ENCODE results near the gene AASDHPPT. TPM values are rescaled to one million over a fixed set of nuclear protein-coding genes. Genes with fewer than 3 reads are reported as not detected.

The AASDHPPT gene
- total and polyA plus RNA-seq, 2 of the 4 experiments (the other 2 are of a cell fraction) = 22.0 to 56.3 TPM

GRCh38 chr11:106105986-106106385 lies 28.5 kb downstream of the AASDHPPT start:
- ChIA-PET POLR2A (ENCODE audit: unreplicated experiment) (no interaction called here), CTCF (no interaction called here)
- dilution Hi-C loops (cut with HindIII; ENCODE audit: low sequenced_read_pairs, unreplicated experiment) = no loop called here
- no peak overlapping the region for H2BK5ac ChIP-seq (ENCODE audit: low read depth, low read length, poor library complexity, severe bottlenecking)
- no peak overlapping the region for H2BK15ac ChIP-seq (ENCODE audit: low read depth, low read length)
- no peak overlapping the region for H2AFZ ChIP-seq (replicated peaks; ENCODE audit: low read length, poor library complexity)
- H2BK120ac ChIP-seq (ENCODE audit: low read depth, low read length) = no peak overlapping the region
- no peak overlapping the region for H3K14ac ChIP-seq (replicated peaks; ENCODE audit: low read depth, low read length)
- H3K27me3 ChIP-seq (ENCODE audit: control insufficient read depth, insufficient read depth, low read length) = no peaks in the 10 kb centered on the region
- no peak overlapping the region for H2AK5ac ChIP-seq (ENCODE audit: low read depth, low read length)
- H3K4me3 ChIP-seq (ENCODE audit: insufficient read depth, low read depth, low read length) = no peak overlapping the region
- no peak overlapping the region for H4K5ac ChIP-seq (ENCODE audit: low read depth, low read length)
- no peaks in the 10 kb centered on the region for H3K9me1 ChIP-seq (ENCODE audit: insufficient read depth, low read length)
- no peak overlapping the region for H3K4ac ChIP-seq (ENCODE audit: low read depth, low read length)
- no peak overlapping the region for H3K18ac ChIP-seq (ENCODE audit: low read depth, low read length)
- no peaks in the 10 kb centered on the region for H3K4me1 ChIP-seq (ENCODE audit: control insufficient read depth, insufficient read depth, low read length)
- H4K8ac ChIP-seq (ENCODE audit: low read depth in 2 of 2, low read length in 2 of 2) = no peak overlapping the region
- no peaks in the 10 kb centered on the region for H3K36me3 ChIP-seq (ENCODE audit: control insufficient read depth, insufficient read depth, low read length)
- no peaks in the 10 kb centered on the region for H3K79me1 ChIP-seq (ENCODE audit: low read depth in 1 of 2, low read length in 2 of 2)
- no peak overlapping the region for H3K23ac ChIP-seq (ENCODE audit: low read depth, low read length)
- ATAC-seq (ENCODE audit: low read depth) (no peak), DNase-seq (no peak)
- no TSS peak for BruUV-seq (replicated peaks)
- in situ Hi-C loops (cut with MboI; ENCODE audit: low sequenced_read_pairs) = no loop called here
- H4K20me1 ChIP-seq (ENCODE audit: insufficient read depth, low read length) = no peaks in the 10 kb centered on the region
- H2BK20ac ChIP-seq (ENCODE audit: low read depth, low read length) = no peak overlapping the region
- intact Hi-C loops (cut with micrococcal nuclease) = no loop called here
- H3K9me3 ChIP-seq (ENCODE audit: control insufficient read depth, insufficient read depth, low read length) = no peaks in the 10 kb centered on the region
- no peak overlapping the region for H3K4me2 ChIP-seq (ENCODE audit: low read depth, low read length)
- no peak overlapping the region for H3K9ac ChIP-seq (ENCODE audit: low read depth, low read length)
- 85% methylated on average over 4 of the region's 6 CpGs; no CpG with 5 or more reads in 1 of the 2 experiments for WGBS, 2 experiments (ENCODE audit: extremely low coverage in 2 of 2, insufficient read length in 1 of 2)
- H3K56ac ChIP-seq (ENCODE audit: extremely low read depth, insufficient read depth, low read length) = no peak overlapping the region
- H2AK9ac ChIP-seq (replicated peaks; ENCODE audit: low read depth, low read length, poor library complexity) = no peak overlapping the region
- no peak for TF ChIP-seq BHLHE40 (IDR thresholded peaks at IDR 0.05; ENCODE audit: low read depth, low read length)
- no peak for TF ChIP-seq RCOR1 (IDR thresholded peaks at IDR 0.05; ENCODE audit: insufficient replicate concordance, low read length)
- TF ChIP-seq MXI1 (IDR thresholded peaks at IDR 0.05; ENCODE audit: borderline replicate concordance, low read depth, low read length) = no peak
- no peak for TF ChIP-seq CTCF (conservative IDR thresholded peaks at IDR 0.05; ENCODE audit: low read depth, low read length)
- no peak for TF ChIP-seq FOS (IDR thresholded peaks at IDR 0.05; ENCODE audit: low read depth, low read length)
- TF ChIP-seq RAD21 (IDR thresholded peaks at IDR 0.05; ENCODE audit: low read length) = no peak
- TF ChIP-seq, protein P1, sequence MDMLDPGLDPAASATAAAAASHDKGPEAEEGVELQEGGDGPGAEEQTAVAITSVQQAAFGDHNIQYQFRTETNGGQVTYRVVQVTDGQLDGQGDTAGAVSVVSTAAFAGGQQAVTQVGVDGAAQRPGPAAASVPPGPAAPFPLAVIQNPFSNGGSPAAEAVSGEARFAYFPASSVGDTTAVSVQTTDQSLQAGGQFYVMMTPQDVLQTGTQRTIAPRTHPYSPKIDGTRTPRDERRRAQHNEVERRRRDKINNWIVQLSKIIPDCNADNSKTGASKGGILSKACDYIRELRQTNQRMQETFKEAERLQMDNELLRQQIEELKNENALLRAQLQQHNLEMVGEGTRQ (IDR thresholded peaks at IDR 0.05; ENCODE audit: low read depth, low read length) = no peak
- TF ChIP-seq RFX5 (IDR thresholded peaks at IDR 0.05; ENCODE audit: low read depth, low read length) = no peak
- TF ChIP-seq CHD1 (IDR thresholded peaks at IDR 0.05; ENCODE audit: low read depth, low read length) = no peak
- TF ChIP-seq MAZ (IDR thresholded peaks at IDR 0.05; ENCODE audit: borderline replicate concordance, low read depth, low read length) = no peak
- TF ChIP-seq SMC3 (IDR thresholded peaks at IDR 0.05; ENCODE audit: low read depth, low read length) = no peak
- TF ChIP-seq CEBPB (IDR thresholded peaks at IDR 0.05; ENCODE audit: low read depth, low read length) = no peak
- TF ChIP-seq ELK1 (IDR thresholded peaks at IDR 0.05; ENCODE audit: borderline replicate concordance, low read depth, low read length) = no peak
- no peak for TF ChIP-seq MAFK (IDR thresholded peaks at IDR 0.05; ENCODE audit: low read depth, low read length)
- TF ChIP-seq NFE2L2 (IDR thresholded peaks at IDR 0.05; ENCODE audit: low read depth, low read length) = no peak
- TF ChIP-seq POLR2A (IDR thresholded peaks at IDR 0.05; ENCODE audit: low read depth, low read length) = no peak
- no peak overlapping the region for H4K91ac ChIP-seq (ENCODE audit: insufficient read depth, low read depth, low read length)
- no peak overlapping the region for H3K27ac ChIP-seq (ENCODE audit: insufficient read depth, low read length)
